ENCODE measurements around the gene ZHX3.

GRCh38 chr20:41330343-41330720, 12.8 kb upstream of the ZHX3 start:
- TF ChIP-seq CTCF (IDR thresholded peaks at IDR 0.05) (no peak), EZH2 (IDR thresholded peaks at IDR 0.05; ENCODE audit: borderline replicate concordance, insufficient read depth, low read depth, low read length, poor library complexity, severe bottlenecking) (no peak)

Data from B cell (primary cell).